NCI-H128 (cell line): Measurements from ENCODE around the gene RUNX2.

Experiments
- DNase-seq: peaks from one replicate; lab custom pipeline; 2025; ENCODE audit not compliant: unreplicated experiment; lab: John Stamatoyannopoulos, UW

Gene RUNX2

GRCh38 chr6:45431317-45432065, 103.4 kb downstream of the RUNX2 start:
- DNase-seq = no peak

- DNase-seq = no peak
Observed at GRCh38 chr6:45432977-45433376, 104.8 kb downstream of the RUNX2 start.

GRCh38 chr6:45433533-45434380, 105.6 kb downstream of the RUNX2 start:
- no peak for DNase-seq

GRCh38 chr6:45434381-45434700, 106.2 kb downstream of the RUNX2 start:
- no peak for DNase-seq

DNA sequence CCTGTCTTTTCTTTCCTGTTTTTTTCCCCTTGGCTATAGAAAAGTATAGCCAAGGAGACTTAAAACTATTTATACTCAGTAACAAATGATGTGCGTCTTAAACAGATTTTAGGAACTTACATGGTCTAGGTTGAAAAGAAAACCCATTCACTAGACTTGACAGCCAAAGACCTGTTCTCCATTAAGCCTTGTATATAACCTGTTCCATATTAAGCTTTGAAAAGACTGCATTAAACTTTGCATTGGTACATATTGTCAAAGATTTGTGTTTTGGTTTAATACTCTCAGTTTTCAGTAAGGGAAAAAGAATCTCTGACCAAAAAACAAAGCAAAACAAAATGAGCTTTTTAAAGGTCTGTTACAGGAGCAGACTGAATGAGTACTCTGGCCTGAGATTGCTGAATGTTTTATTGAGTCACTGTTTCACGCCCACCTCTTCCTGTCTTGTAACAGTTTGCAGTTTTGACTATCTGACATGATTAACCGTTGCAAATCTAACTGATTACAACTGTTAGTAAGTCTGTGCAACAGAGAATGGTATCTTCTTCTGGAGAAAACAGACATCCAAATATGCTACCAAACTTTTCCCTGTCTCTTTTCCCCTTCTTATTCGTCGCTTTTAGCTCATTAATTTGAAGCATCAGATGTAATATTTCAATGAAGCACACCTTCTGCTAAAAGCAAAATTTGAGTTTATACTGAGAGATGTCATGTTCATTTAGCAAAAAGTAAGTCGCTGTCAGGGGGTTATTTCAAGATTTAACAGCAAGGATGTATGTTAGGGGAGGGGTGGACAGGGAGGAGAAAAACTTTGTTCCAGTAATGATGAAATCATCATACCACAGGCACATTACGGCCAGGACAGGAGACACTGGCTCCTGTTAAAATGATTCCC, 108.7 kb downstream of the RUNX2 start:
- no peak for DNase-seq

DNA sequence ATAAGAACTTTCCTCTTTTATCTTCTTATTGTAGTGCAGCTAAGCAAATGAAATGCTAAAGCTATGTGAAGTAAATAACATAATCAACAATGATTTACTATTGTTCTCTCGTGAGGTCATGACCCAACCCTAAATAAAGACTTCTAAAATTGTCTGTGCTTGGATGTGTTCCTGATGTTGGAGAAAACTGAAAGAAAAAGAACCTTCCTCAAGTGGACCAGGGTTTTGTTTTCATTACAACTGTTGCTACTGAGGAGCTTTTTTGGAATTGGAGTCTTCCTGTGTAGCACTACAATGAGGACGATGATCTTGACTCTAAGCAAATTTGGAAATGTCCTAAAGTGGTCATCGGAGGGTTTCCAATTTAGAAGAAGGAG, 109.3 kb downstream of the RUNX2 start:
- DNase-seq = no peak

DNA sequence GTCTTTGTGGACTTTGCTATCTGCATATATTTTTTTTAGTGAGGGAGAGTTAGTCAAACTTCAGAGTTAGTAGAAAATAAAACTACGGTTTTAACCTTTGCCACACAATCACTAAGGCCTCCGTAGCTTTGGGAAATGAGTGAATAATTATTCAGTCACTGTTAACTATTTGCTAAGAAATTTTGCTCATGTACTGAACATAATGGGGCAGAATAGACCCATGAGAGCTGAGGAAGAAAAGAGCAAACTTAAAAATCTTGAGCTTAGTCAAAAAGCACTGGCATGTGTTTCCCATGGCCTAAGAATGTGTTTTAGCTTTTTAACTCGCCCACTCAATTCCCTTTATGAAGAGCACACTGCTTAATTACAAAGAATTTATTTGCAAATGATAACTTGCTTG, 110.0 kb downstream of the RUNX2 start:
- no peak for DNase-seq

DNA sequence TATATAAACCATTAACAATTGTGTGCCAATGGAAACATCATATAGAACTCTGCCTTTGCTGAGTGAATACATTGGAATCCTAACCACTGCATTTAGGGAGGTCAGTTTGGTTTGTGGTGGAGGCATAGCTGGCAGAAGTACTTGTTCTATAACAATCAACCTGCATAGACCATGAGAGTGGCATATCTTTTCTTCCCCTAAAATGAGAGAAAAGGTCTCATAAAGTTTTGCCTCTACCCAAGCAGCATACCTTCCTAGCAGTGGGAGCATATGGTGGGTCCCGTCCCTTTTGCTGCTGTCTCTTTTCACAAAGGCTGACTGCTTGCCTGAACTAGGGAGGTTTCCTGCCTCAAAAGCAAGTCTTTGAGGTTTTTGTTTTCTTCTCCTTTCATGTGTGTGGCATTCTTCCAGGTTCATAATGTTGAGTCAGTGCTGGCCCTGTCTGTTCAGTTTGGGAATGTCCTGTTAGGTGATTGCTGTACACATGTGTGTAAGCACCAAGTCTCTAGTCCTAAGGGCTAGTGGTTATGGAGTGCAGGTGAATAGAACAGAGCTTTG, 110.8 kb downstream of the RUNX2 start:
- no peak for DNase-seq

DNA sequence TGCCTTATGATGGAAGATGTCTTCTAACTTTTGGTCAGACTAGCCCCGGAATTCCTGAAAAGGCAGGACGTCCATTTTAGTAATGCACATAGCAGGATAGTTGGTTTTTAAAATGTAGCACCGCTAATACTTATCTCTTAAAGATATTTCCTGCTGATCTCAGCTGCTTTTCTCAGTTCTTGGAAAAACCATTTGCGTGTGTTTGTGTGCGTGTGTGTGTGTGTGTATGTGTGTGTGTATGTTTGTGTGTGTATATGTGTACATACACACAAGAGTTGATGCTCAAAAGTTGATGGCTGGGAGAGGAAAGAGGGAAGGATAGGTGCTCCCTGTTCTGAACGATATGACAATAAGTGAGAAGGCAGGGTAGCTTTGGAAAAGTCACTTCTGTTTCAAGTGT, 111.3 kb downstream of the RUNX2 start:
- no peak for DNase-seq

GRCh38 chr6:45439861-45440388, 111.8 kb downstream of the RUNX2 start:
- DNase-seq = no peak

DNA sequence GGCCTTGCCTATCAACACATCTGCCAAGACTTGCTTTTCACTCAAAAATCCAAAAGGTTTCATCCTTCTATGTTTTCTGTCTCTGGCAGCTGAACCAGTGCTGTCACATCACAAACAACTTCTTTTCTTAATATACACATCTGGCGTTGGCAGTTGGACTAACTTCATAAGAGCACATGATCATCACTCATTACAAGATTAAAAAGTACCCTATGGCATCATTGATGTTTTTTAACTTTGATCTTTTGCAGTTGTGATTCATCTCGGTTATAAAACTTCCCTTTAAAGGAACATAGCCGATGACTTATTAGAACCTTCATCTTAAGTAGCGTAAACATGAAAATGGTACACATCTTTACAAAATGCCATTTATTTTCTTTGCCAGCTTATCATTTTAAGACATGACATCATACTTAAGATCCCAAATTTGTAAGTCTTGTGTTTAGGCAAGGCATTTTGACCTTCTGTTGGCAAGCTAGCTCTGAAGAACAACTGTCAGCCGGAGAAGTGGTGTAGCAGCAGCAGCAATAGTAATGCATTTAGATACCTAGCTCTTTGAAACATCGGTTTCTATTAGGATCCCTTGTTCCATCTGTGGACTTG, 113.8 kb downstream of the RUNX2 start:
- DNase-seq = no peak

- no peak for DNase-seq
Observed at GRCh38 chr6:45442716-45443115, 114.6 kb downstream of the RUNX2 start.

GRCh38 chr6:45445364-45445748, 117.2 kb downstream of the RUNX2 start:
- DNase-seq = no peak

GRCh38 chr6:45445749-45446549, 117.8 kb downstream of the RUNX2 start:
- DNase-seq = no peak

GRCh38 chr6:45447005-45447404, 118.9 kb downstream of the RUNX2 start:
- no peak for DNase-seq

DNA sequence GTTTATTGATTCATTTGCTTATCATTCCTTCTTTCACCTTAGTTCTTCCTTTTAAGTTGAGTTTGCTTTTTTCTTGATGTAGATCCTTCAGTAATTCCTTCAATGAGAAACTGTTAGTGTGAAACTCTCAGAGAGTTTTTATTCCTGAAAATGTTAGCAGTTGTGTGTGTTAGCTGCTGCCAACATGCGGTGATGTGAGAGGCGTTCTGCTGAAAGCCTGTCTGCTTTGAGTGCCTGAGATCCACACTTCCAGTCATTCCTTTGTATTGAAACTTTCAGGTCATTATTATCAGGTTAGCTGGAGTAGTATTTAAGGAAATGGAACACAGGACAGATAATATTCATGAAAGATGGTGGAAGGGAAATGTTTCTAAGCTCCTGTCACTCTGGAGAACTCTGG, 119.6 kb downstream of the RUNX2 start:
- DNase-seq = no peak

DNA sequence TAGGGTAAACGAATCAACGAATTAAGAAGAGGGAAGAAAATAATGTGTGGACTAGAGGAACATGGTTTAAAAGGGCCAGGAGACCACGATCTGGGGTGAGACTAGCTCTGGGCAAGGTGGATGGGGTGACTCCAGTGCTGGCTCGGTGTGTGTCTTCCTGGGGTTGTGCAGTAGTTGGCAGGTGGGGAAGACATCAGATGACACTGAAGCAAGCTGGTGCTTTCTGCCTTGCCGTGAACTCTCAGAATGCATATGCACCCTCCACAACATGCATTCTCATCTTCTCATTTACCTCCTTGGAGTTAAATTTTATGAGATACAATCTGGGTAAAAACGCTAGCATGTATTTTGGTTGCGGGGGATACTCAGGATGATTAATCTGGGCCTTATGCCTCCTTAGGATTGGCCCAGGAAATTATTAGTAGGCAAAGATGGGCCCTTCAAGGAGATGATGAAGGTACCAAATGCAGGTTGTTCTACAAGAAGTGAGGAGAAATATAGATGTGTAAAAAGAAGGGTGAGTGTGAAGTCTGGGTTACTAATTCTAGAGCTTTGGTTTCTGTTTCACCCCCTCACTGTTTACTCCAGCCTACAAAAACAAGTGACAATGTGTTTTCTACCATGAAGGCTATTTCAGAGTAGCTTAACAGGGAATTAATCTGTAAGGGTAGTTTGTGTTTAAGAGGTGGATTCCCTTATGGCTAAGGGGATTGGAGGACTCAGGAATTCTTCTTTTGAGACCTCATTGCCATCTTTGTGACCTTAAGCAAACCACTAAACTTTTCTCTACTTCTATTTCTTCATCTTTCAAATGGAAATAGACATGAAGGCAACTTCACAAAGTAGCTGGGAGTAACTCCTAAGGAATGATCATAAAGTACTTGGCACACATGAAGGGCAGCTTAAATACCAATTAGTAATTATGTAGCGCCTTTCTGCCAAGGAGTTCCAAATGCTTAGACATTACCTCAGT, 120.6 kb downstream of the RUNX2 start:
- DNase-seq = no peak

- DNase-seq = no peak
Observed at GRCh38 chr6:45450132-45450531, 122.0 kb downstream of the RUNX2 start.

- no peak for DNase-seq
Observed at GRCh38 chr6:45450831-45451230, 122.7 kb downstream of the RUNX2 start.
